ENCODE measurements around the gene CSMD2. TPM values are rescaled to one million over a fixed set of nuclear protein-coding genes. Genes with fewer than 3 reads are reported as not detected.

The CSMD2 gene
- total RNA-seq, 1 experiment from 2014 or later, result 0.22 TPM

DNA sequence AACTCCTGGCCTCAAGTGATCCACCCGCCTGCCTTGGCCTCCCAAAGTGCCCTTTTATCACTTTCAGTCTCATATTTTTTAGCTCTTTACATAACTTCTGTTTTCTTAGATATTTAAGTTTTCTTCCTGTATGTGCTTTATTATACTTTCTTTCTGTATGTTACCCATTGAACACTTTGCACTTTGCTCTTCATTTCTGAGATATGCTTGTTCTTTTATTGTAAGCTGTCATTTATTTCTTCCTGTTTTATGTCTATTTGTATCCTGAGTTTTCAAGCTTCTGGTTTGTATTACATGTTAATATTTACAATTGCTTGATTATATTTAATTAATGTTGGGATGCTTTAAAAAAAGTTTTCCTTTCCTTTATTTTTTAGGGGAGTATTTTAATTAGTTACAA, 656.9 kb downstream of the CSMD2 start:
- POLR2A ChIA-PET, result no interaction called here
- RAD21 ChIA-PET (ENCODE audit: low non-redundant PET in 1 of 2, low total read pairs in 2 of 2, uncharacterized antibody in 2 of 2, unreplicated experiment in 2 of 2), result no interaction called here
- Histone ChIP-seq H3K79me2 (ENCODE audit: insufficient read depth, low read length) (no peaks in the 10 kb centered on the region), H3K36me3 (ENCODE audit: control insufficient read depth in 1 of 2, insufficient read depth in 2 of 2, low read length in 2 of 2) (no peaks in the 10 kb centered on the region), H4K20me1 (ENCODE audit: insufficient read depth) (no peaks in the 10 kb centered on the region), H2AFZ (ENCODE audit: low read depth, low read length, poor library complexity, severe bottlenecking) (no peak overlapping the region), H3K9me2 (ENCODE audit: insufficient read depth) (no peaks in the 10 kb centered on the region), H3K4me3 (replicated peaks in 1 of 2; ENCODE audit: low read depth in 1 of 2, low read length in 2 of 2) (no peak overlapping the region), H3K4me2 (ENCODE audit: low read length) (no peak overlapping the region), H3K9me3 (ENCODE audit: control insufficient read depth in 1 of 2, insufficient read depth in 1 of 2, low read depth in 1 of 2, low read length in 2 of 2) (no peaks in the 10 kb centered on the region), H3K27ac (ENCODE audit: low read depth, low read length) (no peak overlapping the region), H3K27me3 (ENCODE audit: insufficient read depth, low read length) (no peaks in the 10 kb centered on the region), H3K9ac (ENCODE audit: low read length) (no peak overlapping the region), H3K4me1 (ENCODE audit: control insufficient read depth in 1 of 2, insufficient read depth in 2 of 2, low read length in 2 of 2) (no peaks in the 10 kb centered on the region)
- BruUV-seq (replicated peaks), result no TSS peak
- CTCF ChIA-PET, result no interaction called here
- TF ChIP-seq EZH2 (IDR thresholded peaks at IDR 0.05) (no peak), EZH2phosphoT487 (IDR thresholded peaks at IDR 0.05; ENCODE audit: borderline replicate concordance) (no peak), CEBPB (IDR thresholded peaks at IDR 0.05; ENCODE audit: low read depth) (no peak), SP1 (IDR thresholded peaks at IDR 0.05; ENCODE audit: low read depth) (no peak), ZFX (IDR thresholded peaks at IDR 0.05) (no peak), SRF (IDR thresholded peaks at IDR 0.05; ENCODE audit: low read depth) (no peak), FOSL1 (IDR thresholded peaks at IDR 0.05; ENCODE audit: low read depth) (no peak), SIN3A (IDR thresholded peaks at IDR 0.05; ENCODE audit: low read depth) (no peak), POLR2A (IDR thresholded peaks at IDR 0.05; ENCODE audit: borderline replicate concordance, extremely low read depth, insufficient read depth, insufficient read length) (no peak), RAD21 (IDR thresholded peaks at IDR 0.05; ENCODE audit: low read depth) (no peak), POLR2AphosphoS5 (IDR thresholded peaks at IDR 0.05; ENCODE audit: low read depth, low read length) (no peak), YY1 (IDR thresholded peaks at IDR 0.05; ENCODE audit: extremely low read depth, insufficient replicate concordance, low read depth, low read length) (no peak), TCF7L2 (IDR thresholded peaks at IDR 0.05; ENCODE audit: borderline replicate concordance, extremely low read depth, insufficient read depth, insufficient read length) (no peak), EGR1 (IDR thresholded peaks at IDR 0.05; ENCODE audit: low read depth) (no peak)
- TF ChIP-seq, protein P1, sequence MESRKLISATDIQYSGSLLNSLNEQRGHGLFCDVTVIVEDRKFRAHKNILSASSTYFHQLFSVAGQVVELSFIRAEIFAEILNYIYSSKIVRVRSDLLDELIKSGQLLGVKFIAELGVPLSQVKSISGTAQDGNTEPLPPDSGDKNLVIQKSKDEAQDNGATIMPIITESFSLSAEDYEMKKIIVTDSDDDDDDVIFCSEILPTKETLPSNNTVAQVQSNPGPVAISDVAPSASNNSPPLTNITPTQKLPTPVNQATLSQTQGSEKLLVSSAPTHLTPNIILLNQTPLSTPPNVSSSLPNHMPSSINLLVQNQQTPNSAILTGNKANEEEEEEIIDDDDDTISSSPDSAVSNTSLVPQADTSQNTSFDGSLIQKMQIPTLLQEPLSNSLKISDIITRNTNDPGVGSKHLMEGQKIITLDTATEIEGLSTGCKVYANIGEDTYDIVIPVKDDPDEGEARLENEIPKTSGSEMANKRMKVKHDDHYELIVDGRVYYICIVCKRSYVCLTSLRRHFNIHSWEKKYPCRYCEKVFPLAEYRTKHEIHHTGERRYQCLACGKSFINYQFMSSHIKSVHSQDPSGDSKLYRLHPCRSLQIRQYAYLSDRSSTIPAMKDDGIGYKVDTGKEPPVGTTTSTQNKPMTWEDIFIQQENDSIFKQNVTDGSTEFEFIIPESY (IDR thresholded peaks at IDR 0.05; ENCODE audit: extremely low read depth, insufficient replicate concordance, low read length), result no peak
- TF ChIP-seq, protein P2, sequence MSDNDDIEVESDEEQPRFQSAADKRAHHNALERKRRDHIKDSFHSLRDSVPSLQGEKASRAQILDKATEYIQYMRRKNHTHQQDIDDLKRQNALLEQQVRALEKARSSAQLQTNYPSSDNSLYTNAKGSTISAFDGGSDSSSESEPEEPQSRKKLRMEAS (IDR thresholded peaks at IDR 0.05), result no peak
- TF ChIP-seq, protein P3, sequence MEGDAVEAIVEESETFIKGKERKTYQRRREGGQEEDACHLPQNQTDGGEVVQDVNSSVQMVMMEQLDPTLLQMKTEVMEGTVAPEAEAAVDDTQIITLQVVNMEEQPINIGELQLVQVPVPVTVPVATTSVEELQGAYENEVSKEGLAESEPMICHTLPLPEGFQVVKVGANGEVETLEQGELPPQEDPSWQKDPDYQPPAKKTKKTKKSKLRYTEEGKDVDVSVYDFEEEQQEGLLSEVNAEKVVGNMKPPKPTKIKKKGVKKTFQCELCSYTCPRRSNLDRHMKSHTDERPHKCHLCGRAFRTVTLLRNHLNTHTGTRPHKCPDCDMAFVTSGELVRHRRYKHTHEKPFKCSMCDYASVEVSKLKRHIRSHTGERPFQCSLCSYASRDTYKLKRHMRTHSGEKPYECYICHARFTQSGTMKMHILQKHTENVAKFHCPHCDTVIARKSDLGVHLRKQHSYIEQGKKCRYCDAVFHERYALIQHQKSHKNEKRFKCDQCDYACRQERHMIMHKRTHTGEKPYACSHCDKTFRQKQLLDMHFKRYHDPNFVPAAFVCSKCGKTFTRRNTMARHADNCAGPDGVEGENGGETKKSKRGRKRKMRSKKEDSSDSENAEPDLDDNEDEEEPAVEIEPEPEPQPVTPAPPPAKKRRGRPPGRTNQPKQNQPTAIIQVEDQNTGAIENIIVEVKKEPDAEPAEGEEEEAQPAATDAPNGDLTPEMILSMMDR (IDR thresholded peaks at IDR 0.05 in 2 of 3, conservative IDR thresholded peaks at IDR 0.05 in 1 of 3; ENCODE audit: borderline replicate concordance in 1 of 3, insufficient read depth in 1 of 3, low read depth in 2 of 3, low read length in 2 of 3), result no peak
- no peak for DNase-seq (ENCODE audit: low read depth, low spot score)
- no peak for ATAC-seq
- intact Hi-C loops (cut with micrococcal nuclease), result no loop called here
